ENCODE measurements around the gene PUS1.
"Not testable (repeated sequence)": the region's sequence is repeated elsewhere in the genome, so short reads cannot be mapped to it uniquely, and the experiment has no call there.

The PUS1 gene

GRCh38 chr12:131950182-131950913 is 21.3 kb downstream of the PUS1 start:
- H3K27ac ChIP-seq = peak overlapping the region; percentile 84
- H3K36me3 ChIP-seq = no peaks in the 10 kb centered on the region
- TF ChIP-seq CTCF (IDR thresholded peaks at IDR 0.05) = no peak
- H3K27me3 ChIP-seq = no peaks in the 10 kb centered on the region
- peak overlapping the region; percentile 82 to 90 for H3K4me3 ChIP-seq (ENCODE audit: low read depth in 1 of 2, low read length in 1 of 2)
- H3K4me1 ChIP-seq (ENCODE audit: control insufficient read depth in 1 of 2, insufficient read depth in 1 of 2, low read depth in 1 of 2, low read length in 1 of 2) = peaks cover 23% of the 10 kb centered on the region in 2 experiments
- no peaks in the 10 kb centered on the region for H3K9me3 ChIP-seq

- not testable (repeated sequence) for H3K27me3 ChIP-seq; H3K4me3 ChIP-seq (ENCODE audit: low read depth in 1 of 2, low read length in 1 of 2); H3K36me3 ChIP-seq; H3K9me3 ChIP-seq; H3K27ac ChIP-seq
- peaks cover 26 to 28% of the 10 kb centered on the region in 2 experiments for H3K4me1 ChIP-seq (ENCODE audit: control insufficient read depth in 1 of 2, insufficient read depth in 1 of 2, low read depth in 1 of 2, low read length in 1 of 2)
Measured at GRCh38 chr12:131953810-131954209, 24.7 kb downstream of the PUS1 start.

GRCh38 chr12:131954460-131954859 is 25.4 kb downstream of the PUS1 start:
- H3K4me1 ChIP-seq (ENCODE audit: control insufficient read depth in 1 of 2, insufficient read depth in 1 of 2, low read depth in 1 of 2, low read length in 1 of 2) = peaks cover 20 to 24% of the 10 kb centered on the region in 2 experiments
- H3K4me3 ChIP-seq (ENCODE audit: low read depth in 1 of 2, low read length in 1 of 2); H3K27ac ChIP-seq; H3K9me3 ChIP-seq; H3K27me3 ChIP-seq; H3K36me3 ChIP-seq: not testable (repeated sequence)

- Histone ChIP-seq H3K27ac (no peak overlapping the region), H3K9me3 (no peaks in the 10 kb centered on the region), H3K36me3 (peaks cover 22% of the 10 kb centered on the region), H3K4me1 (ENCODE audit: control insufficient read depth in 1 of 2, insufficient read depth in 1 of 2, low read depth in 1 of 2, low read length in 1 of 2) (peaks cover 3 to 5% of the 10 kb centered on the region in 2 experiments), H3K4me3 (ENCODE audit: low read depth in 1 of 2, low read length in 1 of 2) (no peak overlapping the region), H3K27me3 (no peaks in the 10 kb centered on the region)
- TF ChIP-seq CTCF (IDR thresholded peaks at IDR 0.05) = no peak
Measured at GRCh38 chr12:131959116-131959515, 30.0 kb downstream of the PUS1 start.

- no peak for TF ChIP-seq CTCF (IDR thresholded peaks at IDR 0.05)
- Histone ChIP-seq H3K9me3 (no peaks in the 10 kb centered on the region), H3K36me3 (peaks cover 22% of the 10 kb centered on the region), H3K4me1 (ENCODE audit: control insufficient read depth in 1 of 2, insufficient read depth in 1 of 2, low read depth in 1 of 2, low read length in 1 of 2) (peaks cover 3 to 5% of the 10 kb centered on the region in 2 experiments), H3K27me3 (no peaks in the 10 kb centered on the region), H3K4me3 (ENCODE audit: low read depth in 1 of 2, low read length in 1 of 2) (no peak overlapping the region), H3K27ac (no peak overlapping the region)
Measured at GRCh38 chr12:131959641-131960589, 30.8 kb downstream of the PUS1 start.

- H3K36me3 ChIP-seq = peaks cover 22% of the 10 kb centered on the region
- H3K27me3 ChIP-seq; H3K27ac ChIP-seq; H3K4me1 ChIP-seq (ENCODE audit: control insufficient read depth in 1 of 2, insufficient read depth in 1 of 2, low read depth in 1 of 2, low read length in 1 of 2); H3K9me3 ChIP-seq; H3K4me3 ChIP-seq (ENCODE audit: low read depth in 1 of 2, low read length in 1 of 2): not testable (repeated sequence)
Measured at GRCh38 chr12:131960590-131961325, 31.7 kb downstream of the PUS1 start.

GRCh38 chr12:131961328-131961727 is 32.3 kb downstream of the PUS1 start:
- H3K27me3 ChIP-seq, H3K9me3 ChIP-seq: not testable (repeated sequence)

More at GRCh38 chr12:131961328-131961727, 32.3 kb downstream of the PUS1 start:
- H3K27ac ChIP-seq; H3K4me3 ChIP-seq (ENCODE audit: low read depth in 1 of 2, low read length in 1 of 2); H3K4me1 ChIP-seq (ENCODE audit: control insufficient read depth in 1 of 2, insufficient read depth in 1 of 2, low read depth in 1 of 2, low read length in 1 of 2): not testable (repeated sequence)
- H3K36me3 ChIP-seq = peaks cover 22% of the 10 kb centered on the region

Data from neutrophil (primary cell).